Measurements from ENCODE around the gene SLC26A2. TPM values are rescaled to one million over a fixed set of nuclear protein-coding genes. Genes with fewer than 3 reads are reported as not detected.
A peak's percentile ranks its signal among the peaks of the same experiment; 100 is the strongest.

SLC26A2 gene
- total RNA-seq, 4 donors from 2014 or later: 14.8 to 21.8 (median 16.6) TPM

- no peak for DNase-seq (ENCODE audit: low spot score)
- no peak for TF ChIP-seq CTCF (IDR thresholded peaks at IDR 0.05)
- peak; percentile 73 for ATAC-seq (ENCODE audit: low FRiP score)
These were observed 44.1 kb upstream of the SLC26A2 start for GRCh38 chr5:149916334-149917072.

- TF ChIP-seq CTCF (IDR thresholded peaks at IDR 0.05): no peak
- no peak for DNase-seq (ENCODE audit: low spot score)
- peak; percentile 49 for ATAC-seq (ENCODE audit: low FRiP score)
These were observed 43.4 kb upstream of the SLC26A2 start for GRCh38 chr5:149917073-149917676.

- TF ChIP-seq CTCF (IDR thresholded peaks at IDR 0.05): no peak
- ATAC-seq (ENCODE audit: low FRiP score) (peak; percentile 46), DNase-seq (ENCODE audit: low spot score) (no peak)
These were observed 39.0 kb upstream of the SLC26A2 start for GRCh38 chr5:149921597-149921996.

GRCh38 chr5:149922950-149923349 is 37.6 kb upstream of the SLC26A2 start:
- TF ChIP-seq CTCF (IDR thresholded peaks at IDR 0.05): no peak
- no peak for ATAC-seq (ENCODE audit: low FRiP score)
- DNase-seq (ENCODE audit: low spot score): no peak

GRCh38 chr5:149924486-149924885 is 36.1 kb upstream of the SLC26A2 start:
- DNase-seq (ENCODE audit: low spot score) (no peak), ATAC-seq (ENCODE audit: low FRiP score) (no peak)
- no peak for TF ChIP-seq CTCF (IDR thresholded peaks at IDR 0.05)

GRCh38 chr5:149930043-149930748 is 30.4 kb upstream of the SLC26A2 start:
- DNase-seq (ENCODE audit: low spot score) (no peak), ATAC-seq (ENCODE audit: low FRiP score) (peak; percentile 67)
- TF ChIP-seq CTCF (IDR thresholded peaks at IDR 0.05): no peak

Data from omental fat pad (tissue), 4 donors.